ENCODE results near the gene NUPR1.
"Not testable (repeated sequence)": the region's sequence is repeated elsewhere in the genome, so short reads cannot be mapped to it uniquely, and the experiment has no call there.

NUPR1 gene, protein sequence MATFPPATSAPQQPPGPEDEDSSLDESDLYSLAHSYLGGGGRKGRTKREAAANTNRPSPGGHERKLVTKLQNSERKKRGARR

DNA sequence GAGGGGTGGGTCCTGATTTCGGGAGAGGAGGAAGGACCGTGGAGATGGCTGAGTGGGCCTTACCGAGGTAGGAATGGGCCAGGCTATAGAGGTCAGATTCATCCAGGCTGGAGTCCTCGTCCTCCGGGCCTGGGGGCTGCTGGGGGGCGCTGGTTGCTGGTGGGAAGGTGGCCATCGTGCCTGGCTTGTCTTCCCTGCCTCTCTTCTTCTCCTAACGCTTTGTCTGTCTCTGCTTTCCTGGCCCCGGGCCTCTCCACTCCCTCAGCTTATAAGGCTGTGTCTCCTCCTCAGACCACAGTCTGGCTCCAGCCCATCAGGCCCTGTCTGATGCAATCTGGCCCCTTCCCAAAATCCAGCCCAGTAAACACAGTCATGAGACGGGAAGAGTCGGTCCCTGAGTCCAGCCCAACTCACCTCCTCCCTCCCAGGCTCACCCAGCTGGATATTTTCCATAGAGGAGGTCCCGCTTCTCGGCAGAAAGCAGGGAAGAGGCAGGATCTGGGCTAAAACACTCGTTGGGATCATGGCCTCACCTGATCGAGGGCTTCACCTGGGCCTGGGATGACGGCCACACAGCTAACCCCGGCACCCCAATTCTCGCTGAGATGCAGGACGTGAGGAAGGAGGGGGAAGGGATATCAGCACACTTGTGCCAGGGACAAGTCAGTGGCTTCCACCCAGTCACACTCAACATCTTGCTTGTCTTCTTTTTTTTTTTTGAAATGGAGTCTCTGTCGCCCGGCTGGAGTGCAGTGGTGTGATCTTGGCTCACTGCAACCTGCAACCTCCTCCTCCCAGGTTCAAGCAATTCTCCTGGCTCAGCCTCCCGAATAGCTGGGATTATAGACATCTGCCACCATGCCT, at the start of gene NUPR1:
Gene NUPR1, minus strand, starts transcription at position 242 of the 864 bp plus-strand sequence. Its CDS starts 67 bp downstream, at position 175.
- no peak for DNase-seq

DNA sequence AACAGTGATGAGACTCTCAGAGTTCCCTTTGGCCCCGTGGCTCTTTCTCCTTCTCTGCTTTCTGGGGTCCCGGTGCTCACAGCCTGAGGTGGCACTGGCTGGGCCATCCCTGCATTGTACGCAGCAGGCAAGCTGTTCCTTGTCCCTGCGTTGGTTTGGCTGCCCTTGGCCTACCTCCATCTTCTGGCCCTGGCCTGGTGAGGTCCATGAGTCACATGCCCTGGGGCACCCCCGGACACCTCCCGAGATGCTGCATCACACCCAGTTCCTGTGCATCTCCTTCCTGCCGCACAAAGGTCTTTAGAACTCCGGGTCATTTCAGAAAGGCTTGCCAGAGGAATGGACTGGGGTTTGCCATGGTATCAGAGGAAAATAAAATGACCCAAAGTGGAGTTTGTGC, 48.6 kb upstream of the NUPR1 start:
- DNase-seq: no peak

DNA sequence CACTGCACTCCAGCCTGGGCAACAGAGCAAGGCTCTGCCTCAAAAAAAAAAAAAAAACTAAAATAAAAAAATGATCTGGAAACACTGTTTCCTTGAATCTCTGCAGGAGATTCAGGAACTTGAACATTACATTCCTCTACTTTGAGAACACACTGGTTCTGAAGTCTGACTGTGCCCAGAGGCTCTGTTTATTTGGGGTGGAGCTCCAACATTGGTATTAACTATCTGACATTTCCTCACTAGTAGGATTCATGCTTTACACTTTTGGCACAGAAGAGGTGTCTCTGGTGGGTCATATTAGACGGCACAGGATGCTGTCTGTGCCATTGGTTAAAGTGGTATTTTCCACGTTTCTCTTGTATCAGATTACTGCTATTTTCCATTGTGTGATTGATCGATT, 47.7 kb upstream of the NUPR1 start:
- no peak for DNase-seq

DNA sequence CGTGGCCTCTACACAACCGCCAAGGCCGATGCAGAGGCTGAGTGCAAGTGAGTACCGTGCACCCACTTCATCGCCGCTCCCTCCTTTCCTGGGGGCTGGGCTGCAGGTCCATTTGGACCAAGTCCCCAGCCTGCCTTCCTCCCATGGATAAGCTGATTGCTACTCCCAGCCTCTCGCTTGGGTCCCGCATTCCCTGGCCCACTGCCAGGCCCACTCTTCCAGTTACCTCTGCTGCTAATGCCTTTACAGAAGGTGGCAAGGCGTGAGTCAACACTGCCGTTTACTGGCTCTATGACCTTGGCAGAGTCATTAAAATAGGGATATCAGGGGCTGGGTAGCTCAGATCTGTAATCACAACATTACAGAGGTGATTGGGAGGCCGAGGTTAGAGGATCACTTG, 46.9 kb upstream of the NUPR1 start:
- DNase-seq: no peak

DNA sequence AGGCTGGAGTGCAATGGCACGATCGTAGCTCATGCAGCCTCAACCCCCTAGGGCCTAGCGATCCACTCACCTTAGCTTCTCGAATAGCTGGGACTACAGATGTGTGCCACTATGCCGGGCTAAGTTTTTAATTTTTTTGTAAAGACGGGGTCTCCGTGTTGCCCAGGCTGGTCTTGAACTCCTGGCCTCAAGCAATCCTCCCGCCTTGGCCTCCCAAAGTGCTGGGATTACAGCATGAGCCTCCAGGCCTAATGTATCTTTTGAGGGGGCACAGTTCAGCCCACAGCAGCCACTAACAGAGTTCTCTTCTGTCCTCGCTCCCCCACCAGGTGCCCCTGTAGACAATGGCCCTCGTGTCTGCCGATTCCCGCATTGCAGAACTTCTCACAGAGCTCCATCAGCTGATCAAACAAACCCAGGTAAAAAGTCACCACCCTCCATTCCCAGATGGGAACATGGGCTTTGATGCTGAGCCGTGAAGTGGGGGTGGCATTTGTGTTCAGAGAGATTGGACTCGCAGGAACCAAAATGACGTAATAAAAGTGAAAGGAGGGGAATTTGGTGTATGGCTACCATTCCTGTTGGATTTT, 42.0 kb upstream of the NUPR1 start:
- no peak for DNase-seq

DNA sequence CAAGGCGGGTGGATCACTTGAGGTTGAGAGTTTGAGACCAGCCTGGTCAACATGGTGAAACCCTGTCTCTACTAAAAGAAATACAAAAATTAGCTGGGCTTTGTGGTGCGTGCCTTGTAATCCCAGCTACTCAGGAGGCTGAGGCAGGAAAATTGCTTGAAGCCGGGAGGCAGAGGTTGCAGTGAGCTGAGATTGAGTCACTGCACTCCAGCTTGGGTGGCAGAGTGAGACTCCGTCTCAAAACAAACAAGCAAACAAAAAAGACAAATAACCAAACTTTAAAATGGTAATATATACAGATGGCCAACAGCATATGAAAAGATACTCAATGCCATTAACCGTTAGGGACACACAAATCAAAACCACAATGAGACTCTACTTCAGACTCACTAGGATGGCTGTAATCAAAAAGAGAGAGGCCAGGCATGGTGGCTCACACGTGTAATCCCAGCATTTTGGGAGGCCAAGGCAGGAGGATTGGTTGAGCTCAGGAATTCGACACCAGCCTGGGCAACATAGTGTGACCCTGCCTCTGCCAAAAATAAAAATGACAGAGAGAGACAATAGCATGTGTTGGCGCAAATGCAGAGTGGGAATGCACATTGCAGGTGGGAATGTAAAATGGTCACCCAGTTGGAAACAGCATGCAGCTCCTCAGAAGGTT, 36.8 kb upstream of the NUPR1 start:
- DNase-seq: no peak

DNA sequence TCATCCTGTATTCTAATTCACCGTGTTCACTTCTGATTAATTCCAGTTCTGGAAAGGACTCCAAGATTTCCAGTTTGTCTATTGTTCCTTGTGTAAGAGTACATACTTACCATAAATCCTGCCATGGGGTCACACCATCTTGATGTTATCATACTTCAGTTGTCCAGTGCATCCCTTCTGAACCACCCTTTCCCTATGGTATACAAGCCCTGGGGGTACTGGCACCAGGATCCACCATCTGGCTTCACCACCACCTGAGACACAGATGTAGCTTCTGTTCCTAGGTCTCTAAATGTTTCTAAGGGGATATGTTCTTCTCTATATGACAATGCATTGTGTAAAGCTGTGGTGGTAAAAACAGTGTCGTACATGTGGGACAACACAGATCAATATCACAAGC, 36.2 kb upstream of the NUPR1 start:
- no peak for DNase-seq

DNA sequence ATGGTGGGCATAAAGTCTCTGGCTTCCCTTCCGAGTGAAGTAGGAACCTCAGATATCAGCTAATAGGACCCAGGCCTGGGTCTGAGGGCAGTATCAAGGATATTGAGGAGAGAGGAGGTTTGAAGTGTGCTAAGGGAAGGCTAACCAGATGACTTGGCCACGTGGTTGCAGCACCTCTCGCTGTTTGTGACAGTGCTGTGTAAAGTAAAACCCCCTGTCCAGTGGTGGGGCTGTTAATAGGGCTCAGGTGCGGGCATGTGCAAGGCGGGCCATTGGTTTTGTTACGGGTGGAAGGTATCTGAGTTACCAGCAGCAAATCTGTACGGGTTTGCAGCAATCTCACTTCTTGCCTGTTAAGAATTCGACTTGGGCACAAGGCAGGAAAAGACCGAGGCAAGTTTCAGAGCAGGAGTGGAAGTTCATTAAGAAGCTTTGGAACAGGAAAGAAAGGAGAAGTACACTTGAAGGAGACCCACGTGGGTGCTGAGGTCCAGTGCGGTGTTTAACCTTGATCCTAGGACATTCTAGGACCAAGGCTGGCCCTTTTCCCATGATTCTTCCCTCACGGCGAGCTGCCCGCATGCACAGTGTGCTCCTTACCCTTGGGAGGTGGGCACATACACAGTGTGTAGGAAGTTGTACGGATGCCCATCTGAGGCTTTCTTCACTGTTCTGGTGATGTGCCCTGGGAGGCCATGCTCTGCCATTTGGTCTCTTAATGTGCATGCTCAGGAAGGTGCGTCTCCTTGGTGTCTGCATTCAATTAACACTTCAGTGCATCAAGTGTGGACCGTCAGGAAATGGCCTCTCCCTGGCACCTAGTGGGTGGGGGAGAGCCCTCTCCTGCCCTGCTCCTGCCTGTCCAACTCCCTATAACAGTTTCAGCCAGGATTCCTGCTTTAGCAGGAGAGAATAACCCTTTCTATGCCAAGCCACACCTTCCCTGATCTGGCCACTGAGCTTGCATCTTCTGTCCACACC, 35.3 kb upstream of the NUPR1 start:
- no peak for DNase-seq

DNA sequence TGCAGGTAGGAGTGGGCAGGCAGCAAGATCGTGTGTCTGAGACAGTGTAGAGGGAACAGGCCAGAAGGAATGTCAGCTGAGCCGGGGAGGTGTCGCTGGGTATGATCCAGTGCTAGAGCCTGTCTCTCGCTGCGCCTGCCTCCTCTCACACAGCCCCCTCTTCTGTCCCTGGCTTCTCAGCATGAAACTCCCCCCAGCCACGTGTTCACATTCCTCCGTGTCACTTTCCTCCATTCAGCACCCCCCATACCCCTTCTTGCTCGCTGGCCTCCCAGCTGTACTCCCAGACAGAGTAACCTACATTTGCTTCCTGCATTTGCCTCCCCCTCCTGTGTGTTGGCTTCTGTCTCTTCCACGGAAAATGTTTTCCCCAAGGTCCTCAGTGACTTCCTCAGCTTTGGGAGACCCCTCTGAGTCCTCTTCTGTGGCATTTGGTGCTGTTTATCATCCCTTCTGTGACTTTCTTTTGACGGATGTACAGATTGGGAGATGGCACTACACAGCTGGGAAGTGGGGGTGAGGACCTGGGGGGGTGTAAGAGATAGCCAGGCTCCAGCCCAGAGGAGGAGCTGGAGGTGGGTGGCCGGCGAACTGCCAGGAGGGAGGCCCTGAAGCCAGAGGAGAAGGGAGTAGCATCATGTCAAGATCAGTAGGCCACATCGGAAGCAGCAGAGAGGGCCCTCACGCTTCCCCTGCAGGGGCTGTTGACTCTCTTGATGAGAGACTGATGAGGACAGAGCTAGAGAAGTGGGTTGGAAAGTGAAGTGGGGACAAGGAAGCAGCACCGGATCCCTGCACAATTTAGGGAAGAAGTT, 34.1 kb upstream of the NUPR1 start:
- DNase-seq: no peak

DNA sequence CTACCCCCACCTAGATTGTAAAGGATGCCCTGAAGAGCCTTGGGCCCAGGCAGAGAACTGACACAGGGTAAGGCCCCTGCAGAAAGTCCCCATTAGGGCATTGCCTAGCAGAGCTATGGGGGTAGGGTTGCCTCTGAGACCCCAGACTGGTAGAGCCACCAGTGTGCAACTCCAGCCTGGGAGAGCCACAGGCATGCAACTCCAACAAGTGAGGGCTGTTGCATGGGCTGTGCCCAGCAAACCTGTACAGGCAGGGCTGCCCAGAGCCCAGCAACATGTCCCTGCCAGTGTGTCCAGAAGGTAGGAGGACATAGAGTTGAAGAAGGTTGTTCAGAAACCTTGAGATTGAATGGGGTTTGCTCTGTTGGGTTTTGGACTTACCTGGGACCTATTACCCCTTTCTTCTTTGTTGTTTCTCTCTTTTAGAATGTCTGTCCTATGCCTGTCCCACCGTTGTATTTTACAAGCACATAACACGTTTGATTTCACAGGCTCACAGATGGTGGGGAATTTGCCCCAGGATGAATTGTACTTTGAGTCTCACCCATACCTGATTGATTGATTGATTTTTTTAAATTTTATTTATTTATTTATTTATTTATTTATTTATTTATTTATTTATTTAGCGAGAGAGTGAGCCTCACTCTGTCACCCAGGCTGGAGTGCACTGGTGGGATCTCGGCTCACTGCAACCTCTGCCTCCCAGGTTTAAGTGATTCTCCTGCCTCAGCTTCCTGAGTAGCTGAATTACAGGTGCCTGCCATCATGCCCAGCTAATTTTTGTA, 31.4 kb upstream of the NUPR1 start:
- no peak for DNase-seq

DNA sequence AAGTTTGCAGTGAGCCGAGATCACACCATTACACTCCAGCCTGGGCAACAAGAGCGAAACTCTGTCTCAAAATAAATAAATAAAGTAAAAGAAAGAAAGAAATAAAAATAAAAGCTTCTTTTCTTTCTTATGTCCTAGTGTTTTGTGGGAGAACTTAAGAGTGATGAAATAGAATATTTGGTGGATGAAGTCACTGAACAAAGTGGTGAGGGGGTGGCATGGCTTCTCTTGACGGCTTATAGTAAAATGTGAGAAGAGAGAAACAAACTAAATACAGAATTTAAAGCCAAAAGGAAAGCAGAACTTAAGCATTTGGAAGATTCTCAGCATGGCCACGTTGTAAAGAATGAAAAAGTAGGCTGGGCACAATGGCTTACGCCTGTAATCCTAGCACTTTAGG, 30.2 kb upstream of the NUPR1 start:
- DNase-seq: no peak

DNA sequence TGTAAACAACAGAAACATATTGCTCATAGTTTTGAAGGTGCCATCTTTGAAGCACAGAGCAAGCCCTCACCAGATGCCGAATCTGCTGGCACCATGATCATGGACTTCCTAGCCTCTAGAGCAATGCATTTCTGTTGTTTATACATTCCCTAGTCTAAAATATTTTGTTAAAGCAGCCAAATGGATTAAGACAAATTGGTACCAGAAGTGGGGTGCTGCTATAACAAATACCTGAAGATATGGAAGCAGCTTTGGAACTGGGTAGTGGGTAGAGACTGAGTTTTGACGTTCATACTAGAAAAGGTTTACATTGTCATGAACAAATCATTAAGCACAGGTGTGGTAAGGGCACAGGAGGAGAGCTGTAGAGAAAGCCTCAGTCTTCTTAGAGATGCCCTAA, 28.5 kb upstream of the NUPR1 start:
- no peak for DNase-seq

DNA sequence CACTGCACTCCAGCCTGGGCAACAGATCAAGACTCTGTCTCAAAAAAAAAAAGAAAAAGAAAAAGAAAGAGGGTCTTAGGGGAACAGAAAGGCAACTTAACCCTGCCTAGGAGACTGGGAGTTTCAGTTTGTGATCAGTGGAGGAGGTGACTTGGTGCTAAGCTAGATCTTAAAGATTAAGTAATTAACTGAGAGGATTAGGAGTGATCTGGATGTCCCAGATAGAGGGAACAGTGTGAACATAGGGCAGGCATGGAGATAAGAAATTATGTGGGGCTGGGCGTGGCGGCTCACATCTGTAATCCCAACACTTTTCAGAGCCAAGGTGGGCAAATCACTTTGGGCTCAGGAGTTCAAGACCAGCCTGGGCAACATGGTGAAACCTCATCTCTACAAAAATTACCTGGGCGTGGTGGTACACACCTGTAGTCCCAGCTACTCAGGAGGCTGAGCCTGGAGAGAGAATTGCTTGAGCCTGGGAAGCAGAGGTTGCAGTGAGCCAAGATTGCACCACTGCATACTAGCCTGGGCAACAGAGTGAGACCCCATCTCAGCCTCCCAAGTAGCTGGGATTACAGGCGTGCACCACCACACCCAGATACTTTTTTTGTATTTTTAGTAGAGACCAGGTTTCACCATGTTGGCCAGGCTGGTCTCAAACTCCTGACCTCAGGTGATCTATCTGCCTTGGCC, 27.6 kb upstream of the NUPR1 start:
- not testable (repeated sequence) for DNase-seq

DNA sequence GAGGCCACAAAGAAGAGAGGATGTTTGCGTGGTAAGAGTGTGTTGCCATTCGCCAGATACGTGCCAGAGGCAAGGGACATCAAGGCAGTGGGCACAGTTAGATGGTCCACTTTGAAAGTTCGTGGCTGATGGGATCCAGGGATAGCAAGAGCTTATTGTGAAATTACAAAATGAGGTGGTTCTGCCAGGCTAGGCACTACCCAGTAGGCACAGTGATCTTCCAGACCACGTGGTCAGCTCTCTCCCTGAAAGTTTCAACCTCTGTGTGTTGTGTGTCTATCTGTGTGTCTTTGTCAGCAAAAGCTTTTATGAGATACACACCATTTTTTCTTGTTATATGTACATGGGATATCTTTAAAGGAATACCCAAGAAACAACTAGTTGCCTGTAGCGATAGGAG, 24.4 kb upstream of the NUPR1 start:
- no peak for DNase-seq

DNA sequence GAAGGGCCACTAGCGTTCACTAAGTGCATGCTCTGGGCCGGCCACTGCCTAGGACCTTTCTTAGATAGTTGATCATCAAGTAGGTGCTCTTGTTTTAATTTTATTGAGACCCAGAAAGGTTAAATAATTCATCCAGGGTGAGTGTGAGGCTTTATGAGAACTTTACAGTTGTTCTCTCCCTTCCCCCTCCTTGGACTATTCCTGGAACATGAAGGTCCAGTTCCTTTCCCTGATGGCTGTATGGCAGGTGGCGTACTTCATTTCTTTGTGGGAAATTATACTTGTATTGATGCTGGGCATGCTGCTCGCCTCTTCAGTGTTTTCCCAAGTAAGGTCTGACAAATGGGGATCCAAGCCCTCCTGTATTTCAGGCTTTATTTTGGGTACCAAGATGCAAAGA, 23.4 kb upstream of the NUPR1 start:
- no peak for DNase-seq

DNA sequence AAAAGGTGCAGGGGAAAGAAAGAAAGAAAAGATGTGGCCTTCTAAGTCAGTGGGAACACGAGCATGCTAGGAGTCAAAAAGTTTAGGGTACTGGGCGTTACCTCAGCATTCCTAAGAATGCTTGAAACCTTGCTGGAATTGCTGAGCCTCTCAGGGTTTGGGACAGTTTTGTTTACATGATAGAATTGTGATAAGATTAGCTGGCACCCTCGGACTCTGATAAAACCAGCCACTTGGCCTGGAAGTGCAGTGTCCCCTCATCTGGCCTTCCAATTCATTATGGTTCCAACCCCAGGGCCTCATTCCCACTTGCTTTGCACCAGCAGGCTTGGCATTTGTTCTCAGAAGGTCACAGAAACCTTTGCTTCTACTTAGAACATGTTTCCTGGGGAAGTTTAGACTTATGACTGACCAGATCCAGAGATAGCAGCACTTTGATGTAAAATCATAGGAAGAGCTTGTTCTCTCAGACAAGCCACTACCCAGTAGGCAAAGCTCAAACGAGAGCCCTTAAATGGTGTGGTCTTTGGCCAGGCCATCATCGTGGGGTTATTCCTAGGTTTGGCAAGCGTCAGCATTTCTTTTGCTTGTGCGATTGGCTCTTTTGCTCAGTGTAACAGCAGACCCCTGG, 22.9 kb upstream of the NUPR1 start:
- no peak for DNase-seq

DNA sequence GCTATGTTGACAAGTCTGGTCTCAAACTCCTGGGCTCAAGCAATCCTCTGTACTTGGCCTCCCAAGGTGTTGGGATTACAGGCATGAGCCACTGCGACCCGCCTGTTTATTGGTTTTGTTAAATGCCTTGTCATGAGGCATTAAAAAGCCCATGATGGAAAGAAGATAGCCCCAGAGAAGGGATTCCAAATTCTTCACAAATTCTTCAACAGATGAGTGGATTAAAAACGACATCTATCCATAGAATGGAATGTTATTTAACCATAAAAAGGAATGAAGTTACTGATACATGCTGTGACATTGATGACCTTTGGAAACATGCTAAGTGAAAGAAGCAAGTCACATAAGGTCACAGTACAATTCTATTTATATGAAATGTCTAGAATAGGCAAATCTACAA, 19.7 kb upstream of the NUPR1 start:
- no peak for DNase-seq

DNA sequence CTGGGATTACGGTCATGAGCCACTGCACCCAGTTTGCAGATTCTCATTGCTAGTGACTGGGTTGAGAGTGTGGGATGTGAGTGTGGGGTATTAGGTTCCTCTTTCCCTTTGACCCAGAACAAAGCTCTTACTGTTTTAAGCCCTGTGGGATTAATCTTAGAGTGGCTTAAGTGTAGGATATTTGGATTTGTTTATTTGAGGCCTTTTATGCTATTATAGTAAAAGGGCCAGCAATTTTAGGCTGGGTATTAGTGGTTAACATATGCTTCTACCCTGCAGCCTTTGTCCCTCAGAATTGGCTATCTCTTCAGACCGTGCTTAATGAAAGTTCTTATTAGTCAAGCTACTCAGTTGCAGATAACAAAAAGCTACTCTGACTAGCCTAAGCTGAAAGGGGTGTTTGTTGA, 18.1 kb upstream of the NUPR1 start:
- no peak for DNase-seq

DNA sequence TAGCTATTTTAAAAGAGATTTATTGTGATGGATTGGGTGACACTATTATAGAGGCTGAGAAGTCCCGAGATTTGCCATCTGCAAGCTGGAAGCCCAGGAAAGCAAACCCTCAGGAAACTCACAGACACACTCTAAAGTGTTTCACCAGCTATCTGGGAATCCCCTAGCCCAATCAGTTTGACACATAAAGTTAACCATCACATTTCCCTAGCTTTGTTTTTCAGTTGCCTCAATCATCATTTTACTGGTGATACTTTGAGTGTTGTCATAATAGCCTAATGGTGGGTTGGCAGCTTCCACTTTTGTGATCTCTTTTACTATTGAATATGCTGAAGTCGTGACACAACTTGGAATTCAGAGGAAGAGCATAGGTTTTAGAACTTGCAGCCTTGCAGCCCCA, 16.8 kb upstream of the NUPR1 start:
- DNase-seq: no peak

Data from activated CD4-positive, alpha-beta T cell treated with anti-CD3 and anti-CD28 coated beads, Interleukin-2, amount 50 U/mL, for 4 hours (primary cell).